Measurements from ENCODE around the gene SERGEF. TPM values are rescaled to one million over a fixed set of nuclear protein-coding genes. Genes with fewer than 3 reads are reported as not detected.

Gene SERGEF
- total RNA-seq, 4 donors from 2014 or later: 32.0 to 50.2 (median 37.6) TPM

DNA sequence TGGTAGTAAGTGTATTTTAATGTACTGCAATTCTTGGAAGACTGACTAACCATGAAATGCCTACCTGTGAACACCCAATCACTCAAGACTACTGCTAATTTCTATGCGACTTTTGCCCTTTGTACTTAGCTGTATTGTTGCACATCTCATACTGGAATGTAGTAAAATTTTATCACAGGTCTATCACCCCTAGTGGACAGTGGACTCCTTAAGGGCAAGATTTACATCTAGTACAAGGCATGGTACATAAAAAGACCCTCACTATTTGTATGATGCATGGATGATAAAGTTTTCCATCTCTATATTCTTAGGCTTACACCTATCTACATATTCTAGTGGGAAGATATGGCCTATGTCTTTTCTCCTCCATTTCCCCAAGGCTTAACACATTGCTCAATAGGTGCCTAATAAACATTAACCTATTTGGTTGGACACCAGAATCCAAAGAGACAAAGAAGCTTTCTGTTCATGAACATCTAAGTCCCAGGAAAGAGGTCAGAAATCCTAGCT is 26.1 kb downstream of the SERGEF start:
- Histone ChIP-seq H3K4me1 (peaks cover 5 to 22% (median 19%) of the 10 kb centered on the region in 4 donors), H3K27me3 (no peaks in the 10 kb centered on the region), H3K36me3 (peaks cover 2 to 51% (median 18%) of the 10 kb centered on the region in 4 donors), H3K4me3 (no peak overlapping the region), H3K27ac (replicated peaks in 1 of 4) (peak overlapping the region; percentile 46 to 56 (median 52)), H3K9me3 (no peaks in the 10 kb centered on the region)
- intact Hi-C loops (cut with DNase I): no loop called here
- TF ChIP-seq EP300 (IDR thresholded peaks at IDR 0.05): no peak
- TF ChIP-seq POLR2A (IDR thresholded peaks at IDR 0.05; ENCODE audit: low read depth): no peak
- TF ChIP-seq POLR2AphosphoS5 (IDR thresholded peaks at IDR 0.05): no peak
- no peak for TF ChIP-seq CTCF (IDR thresholded peaks at IDR 0.05)
- 95% methylated on average over 1 of the region's 1 CpG for WGBS
- no peak for DNase-seq (ENCODE audit: extremely low spot score)

DNA sequence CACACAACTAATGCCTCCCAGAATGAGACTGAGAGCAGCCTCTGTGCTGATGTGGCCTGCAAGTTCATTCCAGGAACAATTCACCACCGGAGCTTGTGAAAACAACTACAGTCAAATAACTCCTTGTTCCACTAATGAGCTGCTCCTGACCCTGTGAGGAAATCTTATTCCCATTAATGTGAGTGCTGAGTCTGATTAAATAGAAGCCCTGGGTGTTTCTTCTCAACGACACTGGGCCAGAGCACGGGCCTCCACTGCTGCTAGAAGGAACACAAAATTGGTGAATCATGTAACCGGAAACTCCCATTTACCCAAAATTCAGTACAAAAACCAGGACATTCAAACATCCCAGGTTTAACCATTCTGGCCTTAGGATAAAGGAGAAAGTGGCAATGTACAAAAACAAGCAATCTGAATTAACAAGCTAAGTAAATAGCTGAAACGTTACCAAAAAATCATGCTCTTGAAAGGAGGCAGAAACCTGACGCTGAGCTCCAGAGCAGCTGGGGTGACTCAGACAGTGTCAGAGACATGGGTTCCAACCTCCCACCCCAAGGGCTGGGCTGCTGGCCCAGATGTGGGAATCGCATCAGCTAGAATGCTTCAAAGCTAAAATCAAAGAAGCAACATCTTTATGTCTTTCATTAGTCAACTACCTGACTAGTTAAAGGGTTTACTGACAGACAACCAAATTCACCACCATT is 26.7 kb downstream of the SERGEF start:
- no peak for DNase-seq (ENCODE audit: extremely low spot score)
- H3K4me3 ChIP-seq: no peak overlapping the region
- 46% methylated on average over 7 of the region's 7 CpGs for WGBS
- H3K27me3 ChIP-seq: no peaks in the 10 kb centered on the region
- intact Hi-C loops (cut with DNase I): no loop called here
- H3K36me3 ChIP-seq: peaks cover 5 to 57% (median 20%) of the 10 kb centered on the region in 4 donors
- peaks cover 5 to 22% (median 19%) of the 10 kb centered on the region in 4 donors for H3K4me1 ChIP-seq
- H3K9me3 ChIP-seq: no peaks in the 10 kb centered on the region
- TF ChIP-seq POLR2AphosphoS5 (IDR thresholded peaks at IDR 0.05) (peak in 1 of 2 donors; percentile 24), CTCF (IDR thresholded peaks at IDR 0.05) (no peak), POLR2A (IDR thresholded peaks at IDR 0.05; ENCODE audit: low read depth) (no peak)
- H3K27ac ChIP-seq (replicated peaks in 1 of 4): peak overlapping the region; percentile 46 to 56 (median 52)

- Histone ChIP-seq H3K27me3 (no peaks in the 10 kb centered on the region), H3K27ac (replicated peaks in 1 of 4) (peak overlapping the region; percentile 46 to 56 (median 52)), H3K4me1 (peaks cover 5 to 22% (median 19%) of the 10 kb centered on the region in 4 donors), H3K4me3 (no peak overlapping the region), H3K9me3 (no peaks in the 10 kb centered on the region), H3K36me3 (peaks cover 5 to 56% (median 19%) of the 10 kb centered on the region in 4 donors)
- TF ChIP-seq EP300 (IDR thresholded peaks at IDR 0.05) (no peak), POLR2A (IDR thresholded peaks at IDR 0.05; ENCODE audit: low read depth) (no peak), POLR2AphosphoS5 (IDR thresholded peaks at IDR 0.05) (no peak), CTCF (IDR thresholded peaks at IDR 0.05) (no peak)
- intact Hi-C loops (cut with DNase I): no loop called here
- no peak for DNase-seq (ENCODE audit: extremely low spot score)
- 59% methylated on average over 1 of the region's 1 CpG for WGBS
Observed at GRCh38 chr11:17985517-17985916, 27.3 kb downstream of the SERGEF start.

DNA sequence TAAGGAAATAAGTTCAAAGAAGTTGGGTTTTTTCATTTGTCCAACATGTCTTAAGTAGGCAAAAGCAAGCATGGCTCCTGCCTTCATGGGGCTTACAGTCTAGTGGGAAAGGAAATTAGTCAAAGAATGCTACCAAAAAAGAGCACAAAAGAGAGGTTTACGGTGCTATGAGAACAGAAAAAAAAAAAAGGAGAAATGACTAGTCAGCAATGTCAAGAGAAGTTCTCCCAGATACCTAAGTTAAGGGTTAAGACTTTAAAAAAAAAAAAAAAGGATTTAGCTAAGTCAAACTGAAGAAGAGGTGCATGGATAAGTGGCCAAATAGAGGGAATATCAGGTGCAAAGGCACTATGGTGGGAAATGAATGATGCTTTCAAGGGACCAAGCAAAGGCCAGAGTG is 29.3 kb downstream of the SERGEF start:
- intact Hi-C loops (cut with DNase I): no loop called here
- no peak for TF ChIP-seq EP300 (IDR thresholded peaks at IDR 0.05)
- no peak for TF ChIP-seq CTCF (IDR thresholded peaks at IDR 0.05)
- TF ChIP-seq POLR2AphosphoS5 (IDR thresholded peaks at IDR 0.05): no peak
- no peak for TF ChIP-seq POLR2A (IDR thresholded peaks at IDR 0.05; ENCODE audit: low read depth)
- peaks cover 5 to 50% (median 17%) of the 10 kb centered on the region in 4 donors for H3K36me3 ChIP-seq
- peaks cover 5 to 22% (median 21%) of the 10 kb centered on the region in 4 donors for H3K4me1 ChIP-seq
- no peak overlapping the region for H3K27ac ChIP-seq (replicated peaks in 1 of 4)
- no peaks in the 10 kb centered on the region for H3K27me3 ChIP-seq
- no peaks in the 10 kb centered on the region for H3K9me3 ChIP-seq
- no peak for DNase-seq (ENCODE audit: extremely low spot score)
- 97% methylated on average over 1 of the region's 1 CpG for WGBS
- no peak overlapping the region for H3K4me3 ChIP-seq

All from esophagus muscularis mucosa (tissue), 4 donors.